Peyer's patch (tissue), 4 donors: ENCODE measurements around the gene PF4V1. TPM values are rescaled to one million over a fixed set of nuclear protein-coding genes. Genes with fewer than 3 reads are reported as not detected.

Source experiments
- DNase-seq, 3 donors: peaks; one replicate each; pipeline ENCODE4 v3.0.0-alpha.2; 2017 to 2019
- H3K27ac ChIP-seq, 4 donors: fragments of 200-600 bp; sonication (generic); one replicate each; pipeline ENCODE4 v1.5.1; 2016 to 2019
- H3K27me3 ChIP-seq, 2 donors: fragments of 200-600 bp; sonication (generic); one replicate each; pipeline ENCODE4 v1.5.1; 2019
- H3K36me3 ChIP-seq, 3 donors: fragments of 200-600 bp; sonication (generic); one replicate each; pipeline ENCODE4 v1.5.1; 2016 to 2019
- H3K4me1 ChIP-seq, 4 donors: fragments of 200-600 bp; sonication (generic); one replicate each; pipeline ENCODE4 v1.5.1; 2016 to 2019
- H3K4me3 ChIP-seq, 4 donors: fragments of 200-600 bp; sonication (generic); 1 replicate in 3 of 4; 2 replicates in 1 of 4; pipeline ENCODE4 v1.5.1; 2016 to 2019; ENCODE audit warnings: mild to moderate bottlenecking in 1 of 4
- H3K9me3 ChIP-seq, 4 donors: fragments of 200-600 bp; sonication (generic); one replicate each; pipeline ENCODE4 v1.5.1; 2016 to 2019; ENCODE audit warnings: mild to moderate bottlenecking in 1 of 4
- CTCF ChIP-seq, 6 experiments: fragments of 450-650 bp in 4 of 6; fragments of 200-600 bp in 2 of 6; sonication (generic) in 1 of 6; IDR thresholded peaks; one replicate each; pipeline ENCODE4 v1.5.1; 2017 to 2019; ENCODE audit warnings: antibody characterized with exemption in 6 of 6, mild to moderate bottlenecking in 3 of 6, moderate library complexity in 1 of 6
- POLR2A ChIP-seq, 2 donors: fragments of 450-650 bp; IDR thresholded peaks; one replicate each; pipeline ENCODE4 v1.5.1; 2017; ENCODE audit warnings: antibody characterized with exemption in 2 of 2, mild to moderate bottlenecking in 2 of 2, moderate library complexity in 2 of 2
- total RNA-seq, 4 donors: library from RNA; depleted of rRNA; stranded (reverse); fragments of >200 nt; gene quantifications; one replicate each; pipeline ENCODE4 v1.1.0, GENCODE V29; 2016

PF4V1 gene
- total RNA-seq, 4 donors from 2014 or later: not detected

- Histone ChIP-seq H3K27ac (no peak overlapping the region), H3K4me3 (peak overlapping the region in 1 of 4 donors; percentile 24), H3K9me3 (no peaks in the 10 kb centered on the region), H3K4me1 (peaks cover 0 to 3% (median 0%) of the 10 kb centered on the region in 4 donors), H3K36me3 (no peaks in the 10 kb centered on the region), H3K27me3 (no peaks in the 10 kb centered on the region)
- DNase-seq: no peak
- TF ChIP-seq POLR2A (IDR thresholded peaks at IDR 0.05): no peak
- no peak for TF ChIP-seq CTCF (IDR thresholded peaks at IDR 0.05)
These were observed 800 bp downstream of the PF4V1 start for GRCh38 chr4:73853718-73854473.

GRCh38 chr4:73855406-73855805 lies 2.3 kb downstream of the PF4V1 start:
- H3K4me3 ChIP-seq: no peak overlapping the region
- H3K36me3 ChIP-seq: no peaks in the 10 kb centered on the region
- TF ChIP-seq POLR2A (IDR thresholded peaks at IDR 0.05) (no peak), CTCF (IDR thresholded peaks at IDR 0.05) (no peak)
- H3K9me3 ChIP-seq: no peaks in the 10 kb centered on the region
- DNase-seq: no peak
- H3K27me3 ChIP-seq: no peaks in the 10 kb centered on the region
- peaks cover 0 to 7% (median 0%) of the 10 kb centered on the region in 4 donors for H3K4me1 ChIP-seq
- H3K27ac ChIP-seq: no peak overlapping the region

GRCh38 chr4:73856518-73856917 lies 3.4 kb downstream of the PF4V1 start:
- no peaks in the 10 kb centered on the region for H3K9me3 ChIP-seq
- no peak overlapping the region for H3K27ac ChIP-seq
- no peak for TF ChIP-seq POLR2A (IDR thresholded peaks at IDR 0.05)
- TF ChIP-seq CTCF (IDR thresholded peaks at IDR 0.05): no peak
- no peak overlapping the region for H3K4me3 ChIP-seq
- no peaks in the 10 kb centered on the region for H3K36me3 ChIP-seq
- DNase-seq: no peak
- H3K27me3 ChIP-seq: no peaks in the 10 kb centered on the region
- H3K4me1 ChIP-seq: peaks cover 0 to 7% (median 0%) of the 10 kb centered on the region in 4 donors

- no peak for DNase-seq
- Histone ChIP-seq H3K27me3 (no peaks in the 10 kb centered on the region), H3K4me1 (peaks cover 0 to 4% (median 0%) of the 10 kb centered on the region in 4 donors), H3K4me3 (no peak overlapping the region), H3K27ac (no peak overlapping the region), H3K9me3 (no peaks in the 10 kb centered on the region), H3K36me3 (no peaks in the 10 kb centered on the region)
- no peak for TF ChIP-seq CTCF (IDR thresholded peaks at IDR 0.05)
- no peak for TF ChIP-seq POLR2A (IDR thresholded peaks at IDR 0.05)
These were observed 6.6 kb downstream of the PF4V1 start for GRCh38 chr4:73859614-73860088.

GRCh38 chr4:73860181-73860580 lies 7.1 kb downstream of the PF4V1 start:
- TF ChIP-seq POLR2A (IDR thresholded peaks at IDR 0.05) (no peak), CTCF (IDR thresholded peaks at IDR 0.05) (no peak)
- no peak overlapping the region for H3K4me3 ChIP-seq
- no peak for DNase-seq

More at GRCh38 chr4:73860181-73860580, 7.1 kb downstream of the PF4V1 start:
- Histone ChIP-seq H3K27ac (no peak overlapping the region), H3K4me1 (peaks cover 0 to 4% (median 0%) of the 10 kb centered on the region in 4 donors), H3K27me3 (no peaks in the 10 kb centered on the region), H3K36me3 (no peaks in the 10 kb centered on the region), H3K9me3 (no peaks in the 10 kb centered on the region)
